GM12878 (cell line): ENCODE results near the gene PAPOLG. TPM values are rescaled to one million over a fixed set of nuclear protein-coding genes. Genes with fewer than 3 reads are reported as not detected.

Source experiments
- ATAC-seq: fragments of 200-7000 bp; cut with Tn5 transposase; 3 replicates; pipeline ENCODE4 v1.9.1; 2020; ENCODE audit warnings: mild to moderate bottlenecking, moderate library complexity
- BruUV-seq: library from RNA; stranded (reverse); fragments of 400-500 nt; replicated peaks from 2 replicates; lab custom pipeline; 2021; lab: Mats Ljungman, UMichigan
- CTCF ChIA-PET: fragments of 300-600 bp; sonication (Branson Sonifier 250); formaldehyde crosslinking; extraction: SDS; loops from one replicate; lab custom pipeline; 2021; ENCODE audit warnings: inconsistent platforms; lab: Yijun Ruan, JAX
- POLR2A ChIA-PET: fragments of 350-600 bp; formaldehyde crosslinking; extraction: SDS; loops from one replicate; lab custom pipeline; 2021; ENCODE audit warnings: inconsistent platforms; lab: Charles Lee
- RAD21 ChIA-PET: fragments of 300-600 bp; sonication (Branson Sonifier 250); formaldehyde crosslinking; loops from one replicate; lab custom pipeline; 2023; ENCODE audit warnings: antibody characterized with exemption; ENCODE audit not compliant: unreplicated experiment; lab: Charles Lee
- SMC1A ChIA-PET: fragments of 300-600 bp; sonication (Branson Sonifier 250); formaldehyde crosslinking; loops from one replicate; lab custom pipeline; 2023; ENCODE audit not compliant: unreplicated experiment, uncharacterized antibody; lab: Charles Lee
- DNase-seq: peaks from one replicate; pipeline ENCODE4 v3.0.0-alpha.2; 2011; ENCODE audit warnings: low read depth, low spot score
- FAIRE-seq: peaks from 3 replicates; lab custom pipeline; 2011; peaks lifted over from hg19 to GRCh38; lab: Jason Lieb, UNC
- H2AFZ ChIP-seq: 2 replicates; pipeline ENCODE4 v1.6.0; 2011; ENCODE audit warnings: low read depth, low read length, control low read depth; ENCODE audit not compliant: control insufficient read depth
- H3K27ac ChIP-seq: 2 replicates; pipeline ENCODE4 v1.5.1; 2011; ENCODE audit warnings: control low read depth; ENCODE audit not compliant: control insufficient read depth, insufficient read depth
- H3K27me3 ChIP-seq, 2 experiments: replicated peaks in 1 of 2; 2 replicates each; pipeline versions ENCODE4 v1.6.0 to v1.6.1; 2011; ENCODE audit warnings: low read length in 1 of 2; ENCODE audit not compliant: control insufficient read depth in 2 of 2, insufficient read depth in 2 of 2
- H3K36me3 ChIP-seq, 2 experiments: 2 replicates each; pipeline ENCODE4 v1.5.1; 2011; ENCODE audit warnings: low read length in 1 of 2; ENCODE audit not compliant: control insufficient read depth in 2 of 2, insufficient read depth in 2 of 2
- H3K4me1 ChIP-seq: 2 replicates; pipeline ENCODE4 v1.6.1; 2011; ENCODE audit warnings: mild to moderate bottlenecking, low read length, moderate library complexity, mixed read lengths; ENCODE audit not compliant: control insufficient read depth, insufficient read depth
- H3K4me2 ChIP-seq: 2 replicates; pipeline ENCODE4 v1.6.0; 2011; ENCODE audit warnings: control low read depth; ENCODE audit not compliant: control insufficient read depth, insufficient read depth
- H3K4me3 ChIP-seq: fragments of 200-600 bp; sonication (generic); 2 replicates; pipeline ENCODE4 v1.5.1; 2016
- H3K79me2 ChIP-seq: 2 replicates; pipeline ENCODE4 v1.6.0; 2011; ENCODE audit warnings: low read length; ENCODE audit not compliant: control insufficient read depth, insufficient read depth
- H3K9ac ChIP-seq: 2 replicates; pipeline ENCODE4 v1.8.0; 2011; ENCODE audit warnings: low read length, control low read depth, mixed read lengths; ENCODE audit not compliant: control insufficient read depth, insufficient read depth
- H3K9me3 ChIP-seq: replicated peaks from 3 replicates; pipeline ENCODE4 v1.5.1; 2011; ENCODE audit warnings: mild to moderate bottlenecking, low read length; ENCODE audit not compliant: control insufficient read depth, insufficient read depth
- H4K20me1 ChIP-seq: 2 replicates; pipeline ENCODE4 v1.6.0; 2011; ENCODE audit not compliant: control insufficient read depth, insufficient read depth
- EED ChIP-seq: sonication (generic); IDR thresholded peaks from 2 replicates; pipeline ENCODE4 v1.6.1; 2016; ENCODE audit warnings: antibody characterized with exemption, low read depth
- EP300 ChIP-seq, 2 experiments: fragments of 150-350 bp in 1 of 2; IDR thresholded peaks; 2 replicates each; pipeline ENCODE4 v1.6.1; 2011 to 2012; ENCODE audit warnings: low read depth in 2 of 2, low read length in 2 of 2, borderline replicate concordance in 1 of 2, improper control_type of control experiment in 1 of 2, inconsistent platforms in 1 of 2; ENCODE audit not compliant: control insufficient read depth in 1 of 2
- FOS ChIP-seq: IDR thresholded peaks from 3 replicates; pipeline ENCODE4 v1.6.1; 2011; ENCODE audit warnings: borderline replicate concordance; ENCODE audit not compliant: insufficient read length; ENCODE audit errors: extremely low read depth
- MYC ChIP-seq: IDR thresholded peaks from 2 replicates; pipeline ENCODE4 v1.6.1; 2011; ENCODE audit warnings: mild to moderate bottlenecking, low read length, moderate library complexity, inconsistent platforms; ENCODE audit not compliant: insufficient read depth, insufficient replicate concordance, insufficient read length, severe bottlenecking
- NKRF ChIP-seq: fragments of 450-650 bp; conservative IDR thresholded peaks from 2 replicates; pipeline ENCODE4 v1.6.1; 2017; ENCODE audit warnings: mild to moderate bottlenecking, moderate library complexity
- NR2F1 ChIP-seq: fragments of 450-650 bp; conservative IDR thresholded peaks from 2 replicates; pipeline ENCODE4 v1.6.1; 2017; ENCODE audit warnings: mild to moderate bottlenecking
- ZNF592 ChIP-seq: fragments of 450-650 bp; IDR thresholded peaks from 2 replicates; pipeline ENCODE4 v1.6.1; 2017; ENCODE audit warnings: mild to moderate bottlenecking, moderate library complexity
- WGBS: methylation state at CpG from one replicate; pipeline ENCODE4 v1.1.6; 2016; ENCODE audit warnings: low lambda C conversion rate; ENCODE audit not compliant: insufficient replicate concordance, insufficient coverage; ENCODE audit errors: missing lambda C conversion rate; 5-methylcytosine and 5-hydroxymethylcytosine counted together
- in situ Hi-C: fragments of 300-500 bp; cut with MboI; formaldehyde crosslinking; loops from 9 replicates; pipeline ENCODE4 v1.14.3; 2018; ENCODE audit warnings: mixed read lengths
- intact Hi-C: fragments of 100-400 bp; cut with micrococcal nuclease; formaldehyde crosslinking; loops from one replicate; pipeline ENCODE4 v1.14.2; 2022; ENCODE audit not compliant: unreplicated experiment
- polyA plus RNA-seq, 11 experiments: library from polyadenylated mRNA; depleted of rRNA in 4 of 11; unstranded in 6 of 11; stranded (reverse) in 5 of 11; fragments of >200 nt; fragmentation: Nextera tagmentation in 4 of 11; fragmentation: Illumina TruSeq in 1 of 11; extraction: Ambion mirVana in 4 of 11; extraction: Trizol in 1 of 11; gene quantifications; 1 replicate in 1 of 11; 2 replicates in 10 of 11; pipeline versions ENCODE4 v1.2.1 to v1.2.3, GENCODE V29; 2011 to 2016; ENCODE audit warnings: inconsistent platforms in 2 of 11, missing spikeins in 2 of 11, low read depth in 1 of 11
- total RNA-seq, 4 experiments: library from RNA; depleted of rRNA in 3 of 4; stranded (reverse); fragments of >200 nt in 3 of 4; fragmentation: Illumina TruSeq in 1 of 4; extraction: Trizol in 1 of 4; gene quantifications; 2 replicates each; pipeline versions ENCODE4 v1.2.1 to v1.2.3, GENCODE V29; 2013 to 2021

PAPOLG gene
- total and polyA plus RNA-seq, 10 of the 15 experiments (the other 5 are each of a cell fraction or from before 2014, with no cell fraction given) = 4.2 to 15.8 (median 10.7) TPM

GRCh38 chr2:60840880-60841279 lies 84.8 kb downstream of the PAPOLG start (continued):
- TF ChIP-seq ZNF592 (no peak), EP300 (IDR thresholded peaks at IDR 0.05; ENCODE audit: borderline replicate concordance in 1 of 2, control insufficient read depth in 1 of 2, low read depth in 2 of 2, low read length in 2 of 2) (peak; percentile 30 to 54; a peak in 1 of 4 replicates), MYC (no peak), NR2F1 (0 out of 2 replicates have a peak, but pooled peaks have one; percentile 22)
- TF ChIP-seq, all 136 proteins: peak for 42

- Histone ChIP-seq H3K4me2 (peak overlapping the region; percentile 88), H3K9ac (peak overlapping the region; percentile 41), H4K20me1 (no peaks in the 10 kb centered on the region), H3K9me3 (no peaks in the 10 kb centered on the region), H3K4me1 (peaks cover 72% of the 10 kb centered on the region), H3K4me3 (peak overlapping the region; percentile 34; the same call in 1 of the 2 replicates), H2AFZ (peak overlapping the region; percentile 45), H3K79me2 (no peaks in the 10 kb centered on the region), H3K36me3 (no peaks in the 10 kb centered on the region)
- BruUV-seq = no TSS peak
- ATAC-seq (no peak), FAIRE-seq (no peak), DNase-seq (no peak)
- intact Hi-C loops = no loop called here
- WGBS = 0% methylated on average over 6 of the region's 6 CpGs
- RAD21 ChIA-PET = interaction anchor here (1.4 kb wide), 1 partner anchor 39 kb away, joined by 6 read pairs; the partner anchor contains the start of gene REL
- SMC1A ChIA-PET = interaction anchor here (2.2 kb wide), 1 partner anchor 32 kb away, joined by 6 read pairs; no protein-coding TSS in a partner anchor
- in situ Hi-C loops = no loop called here
- POLR2A ChIA-PET = no interaction called here
- TF ChIP-seq NKRF (no peak), FOS (no peak), EED (0 out of 2 replicates have a peak, but pooled peaks have one; percentile 12)
- TF ChIP-seq, all 136 proteins: peak for 1
- CTCF ChIA-PET = interaction anchor here (2.1 kb wide), 1 partner anchor 10 kb away, joined by 5 read pairs; no protein-coding TSS in a partner anchor
- Histone ChIP-seq H3K27ac (peak overlapping the region; percentile 52), H3K27me3 (no peaks in the 10 kb centered on the region)
Observed at GRCh38 chr2:60843006-60843405, 86.9 kb downstream of the PAPOLG start.
